Activated gamma-delta T cell treated with anti-CD3 and anti-CD28 coated beads, Interleukin-2, amount 50 U/mL, for 16 hours (primary cell): ENCODE data around the gene SLC22A7.
A peak's percentile ranks its signal among the peaks of the same experiment; 100 is the strongest.

ENCODE experiments used
- DNase-seq: peaks from one replicate; pipeline ENCODE4 v3.0.0-alpha.2; 2020; ENCODE audit warnings: low read depth

Gene SLC22A7

GRCh38 chr6:43297644-43298564 lies at the start of gene SLC22A7:
Gene SLC22A7 (plus strand): TSS chr6:43298260. CDS start chr6:43298359, 99 bp downstream.
- DNase-seq, result no peak

DNA sequence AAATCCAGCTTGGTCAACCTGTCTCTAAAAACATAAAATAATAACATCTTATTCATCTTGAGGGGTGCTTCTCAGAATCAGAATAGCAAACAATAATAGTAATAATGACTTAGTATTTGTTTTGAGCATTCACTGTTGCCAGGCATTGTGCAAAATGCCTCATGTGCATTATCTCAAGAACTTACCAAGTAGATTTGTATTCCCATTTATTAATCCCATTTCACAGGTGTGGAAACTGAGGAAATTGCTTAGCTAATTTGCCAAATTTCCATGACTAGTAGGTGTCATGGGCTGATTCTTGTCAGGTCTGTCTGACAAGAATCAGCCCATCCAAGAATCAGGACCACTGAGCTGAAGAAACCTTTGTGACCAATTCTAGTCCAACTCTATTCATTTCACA lies 49.3 kb upstream of the SLC22A7 start:
- no peak for DNase-seq

- DNase-seq, result no peak
Measured at GRCh38 chr6:43250992-43251373, 47.1 kb upstream of the SLC22A7 start.

DNA sequence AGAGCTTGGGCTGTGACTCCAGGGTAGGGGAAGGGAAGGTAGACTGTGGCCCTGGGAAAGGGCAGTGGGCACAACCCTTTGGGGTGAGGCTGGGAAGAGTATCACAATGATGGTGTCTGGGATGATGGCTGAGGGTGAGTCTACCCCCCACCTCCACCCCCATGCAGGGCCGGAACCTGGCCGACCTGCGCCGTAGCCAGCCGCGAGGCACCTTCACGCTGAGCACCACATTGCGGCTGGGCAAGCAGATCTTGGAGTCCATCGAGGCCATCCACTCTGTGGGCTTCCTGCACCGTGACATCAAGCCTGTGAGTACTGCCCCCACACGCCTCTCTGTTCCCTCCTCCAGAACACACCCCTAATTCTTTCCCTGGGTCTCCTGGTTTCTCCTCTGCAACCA lies 44.7 kb upstream of the SLC22A7 start:
- no peak for DNase-seq

- no peak for DNase-seq
Measured at GRCh38 chr6:43254138-43254817, 43.8 kb upstream of the SLC22A7 start.

DNA sequence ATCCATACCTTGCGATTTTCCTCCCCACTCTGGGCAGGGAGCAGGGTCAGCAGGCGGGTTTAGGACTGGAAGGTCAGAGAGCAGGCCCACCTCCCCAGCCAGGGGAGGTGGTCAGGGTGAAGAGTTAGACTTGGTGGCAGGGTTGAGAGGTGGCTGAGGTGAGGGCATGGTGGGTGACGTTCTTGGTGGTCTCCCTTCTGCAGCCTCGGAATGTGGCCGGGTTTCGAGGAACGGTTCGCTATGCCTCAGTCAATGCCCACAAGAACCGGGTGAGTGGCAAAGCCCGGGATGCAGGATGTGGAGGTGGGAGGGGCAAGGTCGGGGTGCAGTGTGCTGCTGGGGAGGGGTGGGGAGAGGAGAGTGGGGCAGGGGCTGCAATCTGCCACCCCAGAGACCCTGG lies 43.2 kb upstream of the SLC22A7 start:
- no peak for DNase-seq

DNA sequence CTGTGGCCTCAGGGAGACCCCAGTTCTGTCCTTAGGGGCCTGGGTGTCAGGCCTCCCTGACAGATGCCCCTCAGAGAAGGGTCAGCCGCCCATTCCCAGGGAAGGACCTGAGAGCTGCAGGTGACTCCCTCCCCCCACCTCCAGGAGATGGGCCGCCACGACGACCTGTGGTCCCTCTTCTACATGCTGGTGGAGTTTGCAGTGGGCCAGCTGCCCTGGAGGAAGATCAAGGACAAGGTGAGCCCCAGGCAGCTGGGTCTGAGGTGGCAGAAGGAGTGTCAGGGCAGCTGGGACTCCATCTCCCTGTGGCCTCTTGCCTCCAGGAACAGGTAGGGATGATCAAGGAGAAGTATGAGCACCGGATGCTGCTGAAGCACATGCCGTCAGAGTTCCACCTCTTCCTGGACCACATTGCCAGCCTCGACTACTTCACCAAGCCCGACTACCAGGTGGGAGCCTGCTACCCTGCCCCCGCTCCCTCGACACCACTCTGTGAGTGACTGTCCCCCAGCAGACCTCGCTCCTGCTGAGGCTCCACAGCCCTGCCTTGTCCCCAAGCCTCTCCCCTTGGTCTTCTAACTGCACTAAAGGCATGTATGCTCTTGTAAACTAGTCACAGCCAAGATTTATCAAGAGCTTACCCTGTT lies 42.5 kb upstream of the SLC22A7 start:
- no peak for DNase-seq

- DNase-seq, result no peak
Measured at GRCh38 chr6:43256670-43257366, 41.2 kb upstream of the SLC22A7 start.

DNA sequence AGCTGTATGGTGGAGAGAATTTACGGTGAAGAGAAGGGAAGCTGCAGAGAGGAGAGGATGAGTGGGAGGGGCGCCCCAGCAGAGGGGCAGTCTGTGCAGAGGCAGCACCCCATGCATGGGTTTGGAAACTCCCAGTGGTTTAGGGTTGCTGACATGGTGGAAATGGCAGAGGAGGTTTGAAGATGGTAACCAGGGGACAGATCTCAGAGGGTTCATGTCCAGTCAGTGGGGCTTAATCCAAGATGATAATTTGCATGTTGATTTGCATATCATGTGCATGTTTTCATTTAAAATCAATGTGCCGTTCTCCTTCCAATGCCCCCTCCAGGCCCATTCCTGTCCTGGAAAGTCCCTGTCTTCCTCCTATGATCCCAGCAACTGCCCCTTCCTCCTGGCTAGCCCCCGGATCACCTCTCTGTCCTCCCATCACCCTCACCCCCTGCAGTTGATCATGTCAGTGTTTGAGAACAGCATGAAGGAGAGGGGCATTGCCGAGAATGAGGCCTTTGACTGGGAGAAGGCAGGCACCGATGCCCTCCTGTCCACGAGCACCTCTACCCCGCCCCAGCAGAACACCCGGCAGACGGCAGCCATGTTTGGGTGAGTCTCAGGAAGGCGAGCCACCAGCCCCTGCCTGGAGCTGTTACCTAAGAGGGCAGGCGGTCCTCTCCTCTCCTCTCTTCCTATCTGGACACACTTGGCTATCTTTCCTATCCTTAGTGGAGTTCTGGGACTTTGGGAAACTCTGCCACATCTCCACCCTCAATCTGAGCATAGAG lies 40.5 kb upstream of the SLC22A7 start:
- no peak for DNase-seq

- DNase-seq, result no peak
Measured at GRCh38 chr6:43258180-43258579, 39.9 kb upstream of the SLC22A7 start.

DNA sequence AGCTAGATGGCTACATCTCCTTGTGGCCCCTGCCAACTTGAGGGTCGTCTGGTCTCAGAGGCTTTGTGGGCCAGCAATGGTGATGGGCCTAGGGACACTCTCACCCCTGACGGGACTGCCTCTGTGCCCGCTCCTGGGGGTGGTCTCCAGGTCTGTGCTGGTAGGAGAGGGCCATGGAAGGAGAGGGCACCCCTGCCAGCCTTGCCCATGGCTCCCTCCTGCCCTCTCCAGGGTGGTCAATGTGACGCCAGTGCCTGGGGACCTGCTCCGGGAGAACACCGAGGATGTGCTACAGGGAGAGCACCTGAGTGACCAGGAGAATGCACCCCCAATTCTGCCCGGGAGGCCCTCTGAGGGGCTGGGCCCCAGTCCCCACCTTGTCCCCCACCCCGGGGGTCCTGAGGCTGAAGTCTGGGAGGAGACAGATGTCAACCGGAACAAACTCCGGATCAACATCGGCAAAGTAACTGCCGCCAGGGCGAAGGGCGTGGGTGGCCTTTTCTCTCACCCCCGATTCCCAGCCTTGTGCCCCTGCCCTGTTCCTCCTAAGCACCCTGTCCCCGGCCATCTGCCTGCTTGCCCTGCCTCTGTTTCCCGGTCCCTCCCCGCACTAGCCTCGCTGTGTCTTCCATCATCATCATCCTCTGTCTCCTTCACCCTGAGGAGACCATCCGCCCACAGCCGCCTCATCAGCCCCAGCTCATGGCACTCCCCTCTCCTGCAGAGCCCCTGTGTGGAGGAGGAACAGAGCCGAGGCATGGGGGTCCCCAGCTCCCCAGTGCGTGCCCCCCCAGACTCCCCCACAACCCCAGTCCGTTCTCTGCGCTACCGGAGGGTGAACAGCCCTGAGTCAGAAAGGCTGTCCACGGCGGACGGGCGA lies 39.0 kb upstream of the SLC22A7 start:
- no peak for DNase-seq

GRCh38 chr6:43260791-43261190 lies 37.3 kb upstream of the SLC22A7 start:
- DNase-seq, result no peak

- no peak for DNase-seq
Measured at GRCh38 chr6:43261198-43261597, 36.9 kb upstream of the SLC22A7 start.

DNA sequence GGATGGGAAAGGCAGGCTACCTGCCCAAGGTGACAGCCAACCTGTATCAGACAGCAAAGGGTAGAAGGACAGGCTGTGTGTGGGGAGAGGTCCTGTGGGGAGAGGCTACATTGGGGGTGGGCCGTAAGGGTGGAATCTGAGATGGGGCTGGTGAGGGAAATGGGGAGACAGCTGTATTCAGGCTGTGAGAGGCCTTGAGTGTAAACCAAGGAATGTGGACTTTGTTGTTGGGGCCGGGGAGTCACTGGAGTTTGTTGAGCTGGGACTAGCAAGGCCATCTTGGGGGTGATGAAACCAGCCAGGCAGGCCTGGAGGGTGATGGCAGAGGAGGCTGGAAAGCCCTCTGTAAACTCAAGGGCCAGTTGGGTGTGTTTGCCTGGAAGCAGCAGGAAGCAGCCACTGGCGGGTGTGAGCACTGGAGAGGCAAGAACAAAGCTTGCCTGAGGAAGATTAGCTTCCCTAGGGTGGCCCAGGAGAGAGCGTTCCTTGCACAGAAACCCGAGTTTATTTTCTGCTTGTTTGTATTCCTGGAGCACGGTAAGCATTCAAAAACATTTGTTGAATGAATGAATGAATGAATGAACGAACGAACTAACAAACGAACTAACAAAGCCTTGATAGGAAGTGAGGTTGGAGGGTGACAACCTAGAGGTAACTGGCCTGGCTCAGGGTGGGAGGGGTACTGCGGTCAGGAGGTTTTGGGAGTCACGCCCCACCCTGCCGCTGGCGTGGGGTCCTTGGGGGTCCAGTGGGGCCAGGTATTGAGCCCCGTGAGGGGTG lies 35.9 kb upstream of the SLC22A7 start:
- DNase-seq, result no peak

DNA sequence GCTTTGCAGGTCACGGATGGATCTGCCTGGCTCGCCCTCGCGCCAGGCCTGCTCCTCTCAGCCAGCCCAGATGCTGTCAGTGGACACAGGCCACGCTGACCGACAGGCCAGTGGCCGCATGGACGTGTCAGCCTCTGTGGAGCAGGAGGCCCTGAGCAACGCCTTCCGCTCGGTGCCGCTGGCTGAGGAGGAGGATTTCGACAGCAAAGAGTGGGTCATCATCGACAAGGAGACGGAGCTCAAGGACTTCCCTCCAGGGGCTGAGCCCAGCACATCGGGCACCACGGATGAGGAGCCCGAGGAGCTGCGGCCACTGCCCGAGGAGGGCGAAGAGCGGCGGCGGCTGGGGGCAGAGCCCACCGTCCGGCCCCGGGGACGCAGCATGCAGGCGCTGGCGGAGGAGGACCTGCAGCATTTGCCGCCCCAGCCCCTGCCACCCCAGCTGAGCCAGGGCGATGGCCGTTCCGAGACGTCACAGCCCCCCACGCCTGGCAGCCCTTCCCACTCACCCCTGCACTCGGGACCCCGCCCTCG lies 35.2 kb upstream of the SLC22A7 start:
- DNase-seq, result no peak

DNA sequence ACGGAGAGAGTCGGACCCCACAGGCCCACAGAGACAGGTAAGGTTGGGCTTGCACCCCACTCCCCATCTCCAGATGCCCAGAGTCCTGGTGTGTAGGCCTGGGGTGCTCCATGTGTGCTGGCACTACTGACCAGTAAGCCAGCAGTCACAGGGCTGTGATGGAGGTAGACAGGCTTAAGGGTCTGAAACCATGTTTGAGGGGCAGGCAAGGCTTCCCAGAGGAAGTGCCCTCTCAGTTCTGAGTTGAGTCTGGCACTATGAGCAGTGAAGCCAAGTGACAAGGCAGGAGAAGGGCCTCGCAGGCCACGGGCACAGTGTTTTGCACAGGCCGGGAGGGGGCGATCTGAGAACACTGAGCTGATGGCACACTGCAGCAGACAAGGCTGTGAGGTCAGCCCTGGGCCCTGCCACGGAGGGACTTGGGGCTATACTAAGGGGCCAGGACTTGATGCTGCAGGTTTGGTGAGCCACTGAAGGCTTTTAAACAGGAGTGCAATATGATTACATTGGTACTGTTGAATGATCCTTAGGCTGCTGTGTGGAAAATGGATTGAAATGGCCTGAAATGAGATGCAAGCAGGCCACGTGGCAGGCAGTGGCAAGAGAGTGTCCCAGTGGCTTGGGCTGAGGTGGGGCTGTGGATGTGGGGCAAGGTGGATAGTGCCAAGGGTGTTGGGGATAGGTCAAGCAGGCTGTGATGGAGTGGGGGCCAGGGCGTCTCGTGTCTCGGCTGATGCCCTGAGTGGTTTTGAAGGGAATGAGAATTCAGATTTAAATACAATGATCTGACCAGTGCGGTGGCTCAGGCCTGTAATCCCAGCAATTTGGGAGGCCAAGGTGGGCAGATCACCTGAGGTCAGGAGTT lies 34.5 kb upstream of the SLC22A7 start:
- DNase-seq, result peak; percentile 59

DNA sequence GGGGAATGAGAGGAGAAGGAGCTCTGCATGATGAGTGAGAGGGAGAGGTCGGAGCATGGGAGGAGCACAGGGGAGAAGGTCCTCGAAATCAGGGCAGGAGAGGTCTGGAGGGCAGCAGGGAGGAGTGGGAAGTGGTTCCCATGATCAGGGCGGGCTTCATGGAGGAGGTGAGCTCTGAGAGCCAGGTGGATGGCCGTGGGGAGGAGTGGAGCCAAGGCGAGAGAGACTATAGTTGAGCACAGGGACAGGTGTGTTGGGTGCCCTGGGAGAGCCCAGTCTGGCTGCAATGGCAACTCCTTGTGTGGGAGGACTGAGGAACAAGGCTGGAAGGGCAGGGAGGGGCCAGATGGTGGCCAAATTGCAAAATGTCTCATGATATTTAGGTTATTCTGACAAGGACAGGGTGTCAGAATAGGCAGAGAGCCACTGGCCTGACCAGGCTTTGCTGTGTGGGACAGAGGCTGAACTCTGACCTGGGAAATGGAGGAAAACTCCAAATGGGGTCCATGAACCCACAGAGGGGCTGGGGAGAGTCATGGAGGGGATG lies 33.4 kb upstream of the SLC22A7 start:
- DNase-seq, result no peak

GRCh38 chr6:43265564-43265963 lies 32.5 kb upstream of the SLC22A7 start:
- no peak for DNase-seq
